Measurements from ENCODE around the gene WDR87.

- no peak for TF ChIP-seq CTCF (IDR thresholded peaks at IDR 0.05)
- TF ChIP-seq POLR2A (IDR thresholded peaks at IDR 0.05), result no peak
Observed at GRCh38 chr19:37855098-37855497, 51.3 kb downstream of the WDR87 start.
